Stimulated activated CD4-positive, alpha-beta T cell treated with anti-CD3 and anti-CD28 coated beads, Interleukin-1b, Interleukin-23, amount 100 ng/mL, for 4 hours (primary cell): ENCODE measurements around the gene POMC.
A peak's percentile ranks its signal among the peaks of the same experiment; 100 is the strongest.
"Not testable (repeated sequence)": the region's sequence is repeated elsewhere in the genome, so short reads cannot be mapped to it uniquely, and the experiment has no call there.

Experiments used
- DNase-seq, 2 donors: peaks; one replicate each; pipeline ENCODE4 v3.0.0-alpha.2; 2020; ENCODE audit warnings: low read depth in 2 of 2

POMC gene

GRCh38 chr2:25132693-25133092, 35.7 kb downstream of the POMC start:
- DNase-seq, result no peak

GRCh38 chr2:25132299-25132635, 36.1 kb downstream of the POMC start:
- DNase-seq, result no peak

DNA sequence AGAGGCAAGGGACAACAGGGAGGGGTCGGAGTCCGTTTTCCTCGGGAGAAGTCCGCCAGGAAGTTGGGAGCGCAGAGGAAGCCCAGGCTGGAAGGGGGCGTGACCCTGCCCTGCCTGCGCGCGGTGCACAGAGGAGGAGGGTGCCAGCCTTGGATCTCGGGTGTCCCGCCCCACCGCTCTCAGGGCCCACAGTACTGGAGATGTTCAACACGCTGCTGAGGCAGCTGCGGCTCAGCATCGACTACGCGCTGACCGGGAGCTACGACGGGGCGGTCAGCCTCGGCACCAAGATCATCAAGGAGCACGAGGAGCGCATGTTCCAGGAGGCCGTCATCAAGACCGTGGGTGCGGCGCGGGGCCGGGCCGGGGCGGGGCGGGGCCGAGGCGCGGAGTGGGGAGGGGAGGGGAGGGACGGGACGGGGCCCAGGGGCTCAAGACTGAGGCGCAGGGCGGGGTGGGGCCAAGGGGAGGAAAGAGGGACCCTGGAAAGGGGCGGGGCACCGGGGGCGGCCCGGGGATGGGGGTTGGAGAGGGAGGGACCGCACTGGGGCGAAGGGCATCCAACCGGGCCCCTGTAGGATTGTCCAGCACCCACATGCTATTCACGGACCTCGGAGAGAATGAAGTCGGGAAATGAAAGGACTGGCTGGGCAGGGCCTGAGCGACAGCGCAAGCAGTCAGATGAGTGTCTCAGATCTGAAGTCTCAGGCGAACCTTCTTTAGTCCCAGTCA, 36.6 kb downstream of the POMC start:
- DNase-seq, result peak in 1 of 2 donors; percentile 28

GRCh38 chr2:25131253-25131566, 37.2 kb downstream of the POMC start:
- DNase-seq, result no peak

DNA sequence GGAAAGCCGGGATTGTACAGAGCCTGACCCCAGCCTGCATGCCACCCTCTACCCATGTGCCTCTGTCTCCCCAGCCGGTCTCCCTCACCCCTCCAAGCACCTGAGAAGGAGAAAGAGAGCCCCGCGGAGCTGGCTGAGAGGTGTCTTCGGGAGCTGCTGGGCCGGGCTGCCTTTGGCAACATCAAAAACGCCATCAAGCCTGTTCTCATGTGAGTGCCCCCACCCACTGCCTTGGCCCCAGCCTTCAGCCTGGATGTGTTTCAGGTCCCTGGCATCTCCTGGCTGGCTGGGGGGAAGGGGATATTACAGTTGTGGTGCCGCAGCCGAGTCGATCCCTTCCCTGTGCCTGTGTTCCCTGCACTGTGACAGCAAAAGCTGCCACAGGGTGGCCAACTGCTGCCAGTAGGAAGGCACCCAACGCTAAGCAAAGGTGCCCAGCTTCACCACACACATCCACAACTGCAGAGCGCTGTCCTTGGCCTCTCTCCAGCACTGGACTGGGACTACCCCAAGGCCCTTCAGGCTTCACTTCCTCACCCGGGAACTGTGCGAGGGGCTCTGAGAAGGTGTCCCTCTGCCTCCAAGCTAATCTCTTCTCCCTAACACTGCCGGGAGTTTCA, 38.4 kb downstream of the POMC start:
- DNase-seq, result no peak

- no peak for DNase-seq
Measured at GRCh38 chr2:25127646-25128045, 40.7 kb downstream of the POMC start.

DNA sequence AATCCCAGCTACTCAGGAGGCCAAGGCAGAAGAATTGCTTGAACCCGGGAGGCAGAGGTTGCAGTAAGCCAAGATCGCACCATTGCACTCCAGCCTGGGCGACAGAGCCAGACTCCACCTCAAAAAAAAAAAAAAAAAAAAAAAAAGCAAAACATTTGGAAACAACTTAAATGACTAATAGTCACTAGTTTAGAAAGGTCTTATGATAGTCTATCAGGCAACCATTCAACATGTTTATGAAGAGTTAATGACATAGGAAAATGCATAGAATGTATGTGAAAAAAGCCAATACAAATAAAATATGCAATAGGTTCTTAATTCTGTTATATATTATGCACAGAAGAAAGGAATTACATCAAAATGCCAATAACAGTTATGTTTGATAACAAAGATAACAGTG, 41.3 kb downstream of the POMC start:
- not testable (repeated sequence) for DNase-seq

GRCh38 chr2:25125976-25126375, 42.4 kb downstream of the POMC start:
- DNase-seq, result no peak

DNA sequence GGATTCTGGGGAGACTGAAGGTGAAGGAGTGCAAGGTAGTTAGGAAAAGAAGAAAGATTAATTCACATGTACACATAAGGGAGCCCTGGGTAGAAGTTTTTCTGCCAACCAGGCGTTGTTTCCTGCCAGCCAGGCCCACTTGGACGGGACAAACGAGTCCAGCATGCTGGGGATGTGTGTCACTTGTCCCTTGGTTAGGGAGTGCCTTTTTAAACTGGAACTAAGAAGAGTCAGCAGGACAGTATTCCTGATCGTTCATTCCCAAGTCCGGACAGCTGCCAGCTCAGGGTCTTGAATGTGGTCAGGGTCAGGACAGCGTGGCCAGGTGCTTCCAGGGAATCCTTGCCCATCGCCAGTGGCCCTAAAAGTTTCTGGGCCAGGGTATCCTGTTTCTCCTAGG, 43.2 kb downstream of the POMC start:
- DNase-seq, result no peak

DNA sequence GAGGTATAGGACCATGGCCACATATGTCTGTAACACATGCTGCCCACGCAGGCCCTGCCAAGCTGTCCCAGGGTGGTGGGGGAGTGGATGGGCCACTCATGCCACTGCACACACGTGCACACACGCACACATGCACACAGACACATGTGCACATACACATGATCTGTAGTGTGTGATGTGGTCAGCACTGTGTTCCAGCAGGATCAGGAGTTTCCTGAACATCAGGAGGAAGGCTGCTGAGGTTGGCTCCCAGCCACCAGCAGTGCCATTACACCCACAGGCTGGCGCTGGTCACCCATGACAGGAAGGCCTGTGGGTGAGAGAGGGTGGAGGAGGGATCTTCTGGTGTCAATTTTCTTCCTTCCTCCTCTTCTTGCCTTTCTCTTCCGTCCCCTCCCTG, 44.7 kb downstream of the POMC start:
- no peak for DNase-seq

- DNase-seq, result no peak
Measured at GRCh38 chr2:25122367-25122766, 46.0 kb downstream of the POMC start.

- no peak for DNase-seq
Measured at GRCh38 chr2:25119263-25119662, 49.1 kb downstream of the POMC start.

DNA sequence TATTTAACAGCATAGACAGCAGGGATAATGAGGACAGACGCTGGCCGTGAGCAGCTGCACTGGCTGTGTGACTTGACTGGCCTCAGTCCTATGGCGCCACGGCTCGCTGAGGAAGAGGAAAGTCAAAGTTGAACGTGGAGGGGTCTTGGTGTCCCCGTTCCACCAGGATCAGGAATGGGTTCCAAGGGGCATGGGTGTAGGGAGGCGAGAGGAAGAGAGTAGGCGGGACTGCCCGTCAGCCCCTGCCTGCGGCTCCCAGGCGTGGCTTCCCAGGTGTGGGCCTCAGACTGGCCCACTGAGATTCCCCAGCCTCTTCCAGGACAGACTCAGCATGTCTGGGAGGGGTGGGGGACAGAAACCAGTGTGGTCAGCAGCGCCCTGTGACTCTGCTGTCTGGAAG, 51.4 kb downstream of the POMC start:
- DNase-seq, result no peak

GRCh38 chr2:25115902-25116301, 52.5 kb downstream of the POMC start:
- DNase-seq, result no peak

- no peak for DNase-seq
Measured at GRCh38 chr2:25115249-25115883, 53.0 kb downstream of the POMC start.

GRCh38 chr2:25112113-25112512, 56.3 kb downstream of the POMC start:
- DNase-seq, result no peak
